Bronchial epithelial cell (primary cell): ENCODE results near the gene EPS8L1. TPM values are rescaled to one million over a fixed set of nuclear protein-coding genes. Genes with fewer than 3 reads are reported as not detected.

Source experiments
- DNase-seq: peaks from one replicate; pipeline ENCODE4 v3.0.0-alpha.2; 2010; ENCODE audit warnings: low read depth
- FAIRE-seq: peaks from 2 replicates; lab custom pipeline; 2011; peaks lifted over from hg19 to GRCh38; lab: Jason Lieb, UNC
- H3K27me3 ChIP-seq: 2 replicates; pipeline ENCODE4 v1.5.1; 2011; ENCODE audit warnings: low read length; ENCODE audit not compliant: control insufficient read depth, insufficient read depth
- H3K36me3 ChIP-seq: 2 replicates; pipeline ENCODE4 v1.5.1; 2011; ENCODE audit warnings: low read length; ENCODE audit not compliant: control insufficient read depth, insufficient read depth
- H3K4me3 ChIP-seq: 2 replicates; pipeline ENCODE4 v1.5.1; 2011; ENCODE audit warnings: mild to moderate bottlenecking, low read depth, low read length, control low read depth
- CTCF ChIP-seq: IDR thresholded peaks from 2 replicates; pipeline ENCODE4 v1.5.1; 2011; ENCODE audit warnings: mild to moderate bottlenecking, moderate library complexity, low read length, control low read depth, inconsistent platforms; ENCODE audit not compliant: insufficient read depth, severe bottlenecking
- total RNA-seq: library from RNA; depleted of rRNA; stranded (reverse); fragments of >200 nt; gene quantifications from 2 replicates; pipeline ENCODE4 v1.2.1, GENCODE V29; 2014

Gene EPS8L1
- total RNA-seq, 1 donor from 2014 or later = 117 TPM

- FAIRE-seq (no peak), DNase-seq (no peak)
- TF ChIP-seq CTCF = no peak
- no peak overlapping the region for H3K4me3 ChIP-seq
- peaks cover 2% of the 10 kb centered on the region for H3K27me3 ChIP-seq
- no peaks in the 10 kb centered on the region for H3K36me3 ChIP-seq
These were observed 60.9 kb downstream of the EPS8L1 start for GRCh38 chr19:55136399-55137102.

Other genes starting within 250 kb of the EPS8L1 start
- not detected in 2 replicates for gene KIR2DS4, start 243.2 kb upstream of the EPS8L1 start, total RNA-seq
- gene KIR3DL2, start 225.4 kb upstream of the EPS8L1 start, total RNA-seq = not detected in 2 replicates
- not detected in 2 replicates for gene FCAR, start 201.6 kb upstream of the EPS8L1 start, total RNA-seq
- gene NCR1, start 169.7 kb upstream of the EPS8L1 start, total RNA-seq = not detected in 2 replicates
- 0.13 TPM in 1 of 2 replicates, not detected in the other for gene NLRP7, start 128.3 kb upstream of the EPS8L1 start, total RNA-seq
- 9.0 and 36.7 TPM in 2 replicates for gene NLRP2, start 109.5 kb upstream of the EPS8L1 start, total RNA-seq
- gene GP6, start 37.6 kb upstream of the EPS8L1 start, total RNA-seq = not detected in 2 replicates
- 23.7 and 37.0 TPM in 2 replicates for gene RDH13, start 12.7 kb upstream of the EPS8L1 start, total RNA-seq
- gene PPP1R12C, start 41.8 kb downstream of the EPS8L1 start, total RNA-seq = 22.9 and 25.6 TPM in 2 replicates
- gene TNNT1, start 73.3 kb downstream of the EPS8L1 start, total RNA-seq = 65.0 and 151 TPM in 2 replicates
- gene TNNI3, start 81.9 kb downstream of the EPS8L1 start, total RNA-seq = 0.53 and 1.0 TPM in 2 replicates
- gene DNAAF3, start 90.7 kb downstream of the EPS8L1 start, total RNA-seq = 0.53 and 0.77 TPM in 2 replicates
- 0.13 and 0.26 TPM in 2 replicates for gene SYT5, start 104.4 kb downstream of the EPS8L1 start, total RNA-seq
- gene PTPRH, start 133.6 kb downstream of the EPS8L1 start, total RNA-seq = 3.9 and 7.4 TPM in 2 replicates
- gene TMEM86B, start 152.9 kb downstream of the EPS8L1 start, total RNA-seq = 0.53 and 1.4 TPM in 2 replicates
- 15.5 and 27.1 TPM in 2 replicates for gene PPP6R1, start 183.1 kb downstream of the EPS8L1 start, total RNA-seq
- 37.1 and 41.6 TPM in 2 replicates for gene HSPBP1, start 204.2 kb downstream of the EPS8L1 start, total RNA-seq
- 0.51 and 0.53 TPM in 2 replicates for gene BRSK1, start 208.1 kb downstream of the EPS8L1 start, total RNA-seq
- gene TMEM150B, start 249.5 kb downstream of the EPS8L1 start, total RNA-seq = not detected in 2 replicates